ENCODE data around the gene GOSR2.

The GOSR2 gene

DNA sequence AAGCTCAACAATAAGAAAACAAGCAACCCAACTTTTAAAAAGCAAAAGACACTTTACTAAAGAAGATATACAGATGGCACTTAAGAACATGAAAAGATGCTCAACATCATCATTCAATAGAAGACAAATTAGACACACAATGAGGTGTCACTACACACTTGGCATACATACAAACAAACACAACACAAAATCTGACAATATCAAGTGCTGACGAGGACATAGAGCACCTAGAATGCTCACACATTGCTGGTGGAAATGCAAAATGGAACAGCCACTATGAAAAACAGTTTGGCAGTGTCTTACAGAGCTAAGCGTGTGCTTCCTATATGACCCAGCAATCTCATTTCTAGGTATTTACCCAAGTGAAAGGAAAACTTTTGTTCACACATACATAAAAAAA lies 37.2 kb downstream of the GOSR2 start:
- DNase-seq (ENCODE audit: extremely low read depth, low read depth): no peak
- TF ChIP-seq, protein P1, sequence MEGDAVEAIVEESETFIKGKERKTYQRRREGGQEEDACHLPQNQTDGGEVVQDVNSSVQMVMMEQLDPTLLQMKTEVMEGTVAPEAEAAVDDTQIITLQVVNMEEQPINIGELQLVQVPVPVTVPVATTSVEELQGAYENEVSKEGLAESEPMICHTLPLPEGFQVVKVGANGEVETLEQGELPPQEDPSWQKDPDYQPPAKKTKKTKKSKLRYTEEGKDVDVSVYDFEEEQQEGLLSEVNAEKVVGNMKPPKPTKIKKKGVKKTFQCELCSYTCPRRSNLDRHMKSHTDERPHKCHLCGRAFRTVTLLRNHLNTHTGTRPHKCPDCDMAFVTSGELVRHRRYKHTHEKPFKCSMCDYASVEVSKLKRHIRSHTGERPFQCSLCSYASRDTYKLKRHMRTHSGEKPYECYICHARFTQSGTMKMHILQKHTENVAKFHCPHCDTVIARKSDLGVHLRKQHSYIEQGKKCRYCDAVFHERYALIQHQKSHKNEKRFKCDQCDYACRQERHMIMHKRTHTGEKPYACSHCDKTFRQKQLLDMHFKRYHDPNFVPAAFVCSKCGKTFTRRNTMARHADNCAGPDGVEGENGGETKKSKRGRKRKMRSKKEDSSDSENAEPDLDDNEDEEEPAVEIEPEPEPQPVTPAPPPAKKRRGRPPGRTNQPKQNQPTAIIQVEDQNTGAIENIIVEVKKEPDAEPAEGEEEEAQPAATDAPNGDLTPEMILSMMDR (IDR thresholded peaks at IDR 0.05; ENCODE audit: low read depth, low read length): no peak

DNA sequence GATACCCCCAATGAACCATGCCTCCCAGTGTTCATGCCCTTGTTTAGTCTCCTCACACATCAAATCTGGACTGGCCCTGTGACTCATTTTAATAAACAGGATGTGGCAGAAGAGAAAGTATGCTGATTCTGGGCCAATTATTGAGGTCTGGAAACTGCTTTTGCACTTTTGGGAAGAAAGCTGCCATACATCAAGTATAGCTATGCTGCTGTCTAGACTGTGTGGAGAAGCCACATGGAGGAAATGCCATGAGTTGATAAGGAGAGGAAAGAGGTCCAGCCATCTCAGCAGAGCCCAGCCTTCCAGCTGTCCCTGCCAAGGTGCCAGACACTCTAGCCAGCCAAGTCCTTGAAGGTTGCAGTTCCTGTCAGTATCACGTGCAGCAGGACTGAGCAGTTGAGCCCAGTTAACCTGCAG lies 39.4 kb downstream of the GOSR2 start:
- no peak for DNase-seq (ENCODE audit: extremely low read depth, low read depth)
- TF ChIP-seq, protein P1 (IDR thresholded peaks at IDR 0.05; ENCODE audit: low read depth, low read length): no peak

DNA sequence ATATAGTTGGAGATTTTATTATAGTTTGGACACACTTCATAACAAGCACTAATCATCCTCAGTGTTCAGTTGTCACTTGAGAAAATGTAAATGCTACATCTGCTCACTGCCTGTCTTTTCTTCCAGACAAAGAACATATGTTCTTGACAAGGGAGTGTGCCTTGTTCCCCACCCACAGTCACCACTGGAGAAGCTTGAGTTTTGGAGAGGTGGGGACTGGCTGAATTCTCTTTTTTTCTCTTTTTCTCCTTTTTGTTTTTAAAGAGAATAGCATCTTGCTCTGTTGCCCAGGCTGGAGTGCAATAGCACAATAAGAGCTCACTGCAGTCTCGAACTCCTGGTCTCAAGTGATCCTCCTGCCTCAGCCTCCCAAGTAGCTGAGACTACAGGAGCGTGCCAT lies 40.6 kb downstream of the GOSR2 start:
- TF ChIP-seq, protein P1 (IDR thresholded peaks at IDR 0.05; ENCODE audit: low read depth, low read length): no peak
- no peak for DNase-seq (ENCODE audit: extremely low read depth, low read depth)

GRCh38 chr17:46964315-46965265 lies 41.6 kb downstream of the GOSR2 start:
- TF ChIP-seq, protein P1 (IDR thresholded peaks at IDR 0.05; ENCODE audit: low read depth, low read length): no peak
- no peak for DNase-seq (ENCODE audit: extremely low read depth, low read depth)

- TF ChIP-seq, protein P1 (IDR thresholded peaks at IDR 0.05; ENCODE audit: low read depth, low read length): no peak
- DNase-seq (ENCODE audit: extremely low read depth, low read depth): no peak
Observed at GRCh38 chr17:46968224-46968834, 45.4 kb downstream of the GOSR2 start.

DNA sequence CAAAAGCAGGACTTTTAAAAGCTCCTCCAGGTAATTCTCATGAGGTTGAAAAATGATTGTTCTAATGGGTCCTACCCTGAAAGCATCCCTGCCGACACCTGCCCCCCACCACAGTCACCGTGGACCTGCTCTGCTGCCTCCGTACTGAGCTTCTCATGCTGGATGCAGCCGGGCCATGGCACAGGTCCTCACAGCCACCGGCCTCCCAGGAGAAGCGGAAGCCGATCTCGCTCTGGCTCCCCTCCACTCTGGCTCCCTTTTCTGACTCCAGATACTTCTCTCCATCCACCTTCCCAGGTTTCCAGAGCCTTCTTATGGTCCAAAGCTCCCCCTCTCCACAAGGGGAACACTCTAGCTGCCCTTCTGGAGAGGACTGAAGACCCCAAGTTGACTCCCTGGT lies 45.9 kb downstream of the GOSR2 start:
- TF ChIP-seq, protein P1 (IDR thresholded peaks at IDR 0.05; ENCODE audit: low read depth, low read length): no peak
- DNase-seq (ENCODE audit: extremely low read depth, low read depth): no peak
